ENCODE data around the gene ARSJ. TPM values are rescaled to one million over a fixed set of nuclear protein-coding genes. Genes with fewer than 3 reads are reported as not detected.

Gene ARSJ
- total RNA-seq, 1 experiment from 2014 or later, result not detected

DNA sequence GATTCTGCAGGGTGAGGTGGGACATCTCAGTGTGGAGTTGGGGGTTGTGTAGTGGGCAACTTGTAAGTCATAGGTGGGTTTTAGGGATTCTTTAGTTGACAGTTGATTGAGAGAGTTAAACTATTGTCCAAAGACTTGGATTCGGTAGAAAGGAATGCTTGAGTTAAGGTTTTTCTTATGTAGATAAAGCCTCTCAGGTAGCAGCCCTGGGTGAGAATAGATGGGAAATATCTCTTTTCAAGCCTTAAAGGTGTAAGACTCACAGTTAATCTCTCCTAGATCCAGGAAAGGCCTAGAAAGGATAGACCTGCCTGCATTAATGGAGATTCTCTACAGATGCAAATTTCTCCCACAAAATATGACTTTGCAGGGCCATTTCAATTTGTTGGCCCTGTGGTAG lies 108.4 kb downstream of the ARSJ start:
- in situ Hi-C loops (cut with HindIII; ENCODE audit: low sequenced_read_pairs), result no loop called here
- no peak for DNase-seq (ENCODE audit: low spot score)

DNA sequence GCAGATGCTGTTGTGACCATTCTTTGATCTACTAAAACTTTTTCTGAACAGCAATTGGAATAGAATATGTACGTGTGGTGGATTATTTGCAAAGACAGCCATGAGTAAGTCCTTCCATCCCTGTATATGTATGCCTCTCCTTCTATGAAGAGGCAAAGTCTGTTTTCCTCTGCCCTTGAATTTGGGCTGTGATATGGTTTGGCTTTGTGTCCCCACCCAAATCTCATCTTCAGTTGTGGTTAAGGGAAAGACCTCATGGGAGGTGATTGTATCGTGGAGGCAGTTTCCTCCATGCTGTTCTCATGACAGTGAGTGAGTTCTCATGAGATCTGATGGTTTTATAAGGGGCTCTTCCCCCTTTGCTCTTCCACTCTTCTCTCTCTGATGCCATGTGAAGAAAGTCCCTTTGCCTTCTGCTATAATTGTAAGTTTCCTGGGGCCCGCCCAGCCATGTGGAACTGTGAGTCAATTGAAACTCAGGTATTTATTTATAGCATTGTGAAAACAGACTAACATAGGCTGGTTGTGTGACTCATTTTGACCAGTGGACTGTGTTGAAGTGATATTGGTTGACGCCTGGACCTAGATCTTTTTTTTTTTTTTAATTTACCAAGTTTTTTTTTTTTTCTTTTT lies 109.6 kb downstream of the ARSJ start:
- no peak for DNase-seq (ENCODE audit: low spot score)
- in situ Hi-C loops (cut with HindIII; ENCODE audit: low sequenced_read_pairs), result no loop called here

DNA sequence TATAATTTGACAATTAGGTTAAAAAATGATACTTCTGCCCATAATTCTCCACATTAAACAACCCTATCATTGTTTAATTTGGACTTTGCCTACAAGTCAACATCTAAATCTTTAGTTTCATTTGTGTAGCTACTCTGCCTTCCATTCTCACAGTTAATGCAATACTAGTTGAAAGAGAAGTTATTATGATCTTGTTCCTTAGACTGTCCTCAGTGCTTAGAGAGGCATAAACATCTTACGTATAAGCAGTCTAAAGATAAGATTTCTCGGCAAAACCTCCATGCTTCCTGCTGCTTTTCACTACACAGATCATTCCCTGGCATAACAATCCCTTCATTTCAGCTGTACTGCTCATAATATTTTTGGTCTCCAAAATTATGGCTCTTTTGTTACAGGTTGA lies 112.8 kb downstream of the ARSJ start:
- in situ Hi-C loops (cut with HindIII; ENCODE audit: low sequenced_read_pairs), result no loop called here
- DNase-seq (ENCODE audit: low spot score), result no peak

DNA sequence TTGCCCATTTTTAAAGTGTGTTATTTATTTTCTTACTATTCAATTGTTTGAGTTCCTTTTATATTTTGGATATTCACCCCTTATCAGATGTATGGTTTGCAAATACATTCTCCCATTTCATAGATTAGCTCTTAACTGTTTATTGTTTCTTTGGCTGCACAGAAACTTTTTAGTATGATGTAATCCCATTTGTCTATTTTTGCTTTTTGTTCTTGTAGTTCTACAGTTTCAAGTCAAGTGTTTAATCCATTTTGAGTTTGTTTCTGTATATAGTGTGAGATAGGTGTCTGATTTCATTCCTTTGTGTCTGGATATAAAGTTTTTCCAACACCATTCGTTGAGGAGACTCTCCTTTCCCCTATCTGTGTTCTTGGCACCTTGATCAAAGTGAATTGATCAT lies 120.5 kb downstream of the ARSJ start:
- DNase-seq (ENCODE audit: low spot score), result no peak
- in situ Hi-C loops (cut with HindIII; ENCODE audit: low sequenced_read_pairs), result no loop called here

DNA sequence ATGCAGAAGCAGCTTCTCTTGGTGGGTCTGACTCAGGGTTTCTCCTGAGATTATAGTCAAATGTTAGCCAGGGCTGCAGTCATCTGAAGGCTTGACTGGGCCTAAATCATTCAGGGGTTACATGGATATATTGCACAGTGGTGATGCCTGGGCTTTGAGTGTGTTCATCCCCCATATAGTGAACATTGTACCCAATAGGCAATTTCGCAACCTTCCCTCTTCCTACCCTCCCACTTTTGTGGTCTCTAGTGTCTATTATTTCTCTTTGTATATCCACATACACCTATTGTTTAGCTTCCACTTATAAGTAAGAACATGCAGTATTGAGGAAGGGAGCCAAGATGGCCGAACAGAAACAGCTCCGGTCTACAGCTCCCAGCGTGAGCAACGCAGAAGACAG lies 127.6 kb downstream of the ARSJ start:
- in situ Hi-C loops (cut with HindIII; ENCODE audit: low sequenced_read_pairs), result no loop called here
- no peak for DNase-seq (ENCODE audit: low spot score)

Other genes with a start within 250 kb of the ARSJ start
- gene CAMK2D, start 217.9 kb downstream of the ARSJ start, total RNA-seq (2014; rRNA removed; shearing (Covaris generic)), result 55.1 and 65.9 TPM in 2 replicates